ENCODE results near the gene PRKCE. TPM values are rescaled to one million over a fixed set of nuclear protein-coding genes. Genes with fewer than 3 reads are reported as not detected.

PRKCE gene
- total and polyA plus RNA-seq, 2 donors (not counting 1 experiment from before 2014, with no cell fraction given): 23.6 to 271 TPM

- no peak overlapping the region for H3K27ac ChIP-seq (ENCODE audit: low read length in 2 of 2)
- ATAC-seq (ENCODE audit: low read depth) (no peak), DNase-seq (no peak)
- Mint-ChIP-seq H3K4me1 (peaks cover 9% of the 10 kb centered on the region), H3K27ac (no peak overlapping the region), H3K27me3 (peaks cover 39% of the 10 kb centered on the region), H3K9me3 (ENCODE audit: insufficient read depth) (no peaks in the 10 kb centered on the region), H3K4me3 (no peak overlapping the region)
- peaks cover 11 to 13% of the 10 kb centered on the region in 2 donors for H3K4me1 ChIP-seq (ENCODE audit: control insufficient read depth in 2 of 2, insufficient read depth in 2 of 2, low read length in 2 of 2)
- peaks cover 0 to 3% (median 0%) of the 10 kb centered on the region in 3 donors for H3K9me3 ChIP-seq (ENCODE audit: control extremely low read depth in 1 of 3, control insufficient read depth in 2 of 3, insufficient read depth in 1 of 3, low read length in 2 of 3)
- no peak for TF ChIP-seq EZH2 (IDR thresholded peaks at IDR 0.05; ENCODE audit: borderline replicate concordance, insufficient read depth, low read depth, low read length, poor library complexity, severe bottlenecking)
- TF ChIP-seq CTCF (IDR thresholded peaks at IDR 0.05): no peak
- intact Hi-C loops (cut with micrococcal nuclease): no loop called here
- peaks cover 6% of the 10 kb centered on the region for H3K79me2 ChIP-seq (ENCODE audit: control insufficient read depth, insufficient read depth, low read length)
- no peak overlapping the region for H2AFZ ChIP-seq (ENCODE audit: insufficient read depth, low read depth, low read length, poor library complexity, severe bottlenecking)
- no peak overlapping the region for H3K9ac ChIP-seq (ENCODE audit: low read length)
- no peak overlapping the region for H3K4me3 ChIP-seq (ENCODE audit: control extremely low read depth in 1 of 5, extremely low read depth in 1 of 5, insufficient read depth in 1 of 5, low read depth in 2 of 5, low read length in 4 of 5)
- H3K27me3 ChIP-seq (replicated peaks in 1 of 4; ENCODE audit: control extremely low read depth in 1 of 4, control insufficient read depth in 3 of 4, insufficient read depth in 4 of 4, low read length in 3 of 4): peaks cover 0 to 24% (median 9%) of the 10 kb centered on the region in 4 experiments
- no peak overlapping the region for H3K4me2 ChIP-seq (replicated peaks; ENCODE audit: low read depth, low read length, poor library complexity, severe bottlenecking)
- POLR2A ChIA-PET: interaction anchor here (0.5 kb wide), 1 partner anchor 73 kb away, joined by 3 read pairs; no protein-coding TSS in a partner anchor
- no peaks in the 10 kb centered on the region for H4K20me1 ChIP-seq (ENCODE audit: control insufficient read depth, insufficient read depth, low read length, poor library complexity, severe bottlenecking)
- CTCF ChIA-PET: interaction anchor here (1.6 to 2.8 kb wide), 2 partner anchors 139 to 156 kb away, joined by 3 to 50 read pairs; no protein-coding TSS in a partner anchor
- WGBS (ENCODE audit: insufficient coverage): 79% methylated on average over 2 of the region's 2 CpGs
- H3K36me3 ChIP-seq (replicated peaks in 1 of 2; ENCODE audit: control extremely low read depth in 1 of 2, control insufficient read depth in 1 of 2, extremely low read depth in 1 of 2, insufficient read depth in 2 of 2, low read length in 1 of 2): no peaks in the 10 kb centered on the region
Measured at GRCh38 chr2:45640576-45640975, 10.9 kb upstream of the PRKCE start.

GRCh38 chr2:45643095-45643494 is 8.4 kb upstream of the PRKCE start:
- 38% methylated on average over 11 of the region's 11 CpGs for WGBS (ENCODE audit: insufficient coverage)
- H3K4me2 ChIP-seq (replicated peaks; ENCODE audit: low read depth, low read length, poor library complexity, severe bottlenecking): peak overlapping the region; percentile 86
- no peak for DNase-seq
- intact Hi-C loops (cut with micrococcal nuclease): loop anchor here (1.0 to 2.0 kb wide), 3 partner anchors 135 to 420 kb away; no protein-coding TSS in a partner anchor
- no peak for TF ChIP-seq EZH2 (IDR thresholded peaks at IDR 0.05; ENCODE audit: borderline replicate concordance, insufficient read depth, low read depth, low read length, poor library complexity, severe bottlenecking)
- TF ChIP-seq CTCF (IDR thresholded peaks at IDR 0.05): no peak
- Mint-ChIP-seq H3K4me1 (peaks cover 17% of the 10 kb centered on the region), H3K27ac (no peak overlapping the region), H3K9me3 (ENCODE audit: insufficient read depth) (no peaks in the 10 kb centered on the region), H3K27me3 (peaks cover 34% of the 10 kb centered on the region), H3K4me3 (peak overlapping the region; percentile 83)
- H3K36me3 ChIP-seq (replicated peaks in 1 of 2; ENCODE audit: control extremely low read depth in 1 of 2, control insufficient read depth in 1 of 2, extremely low read depth in 1 of 2, insufficient read depth in 2 of 2, low read length in 1 of 2): no peaks in the 10 kb centered on the region
- H3K27me3 ChIP-seq (replicated peaks in 1 of 4; ENCODE audit: control extremely low read depth in 1 of 4, control insufficient read depth in 3 of 4, insufficient read depth in 4 of 4, low read length in 3 of 4): peaks cover 0 to 17% (median 7%) of the 10 kb centered on the region in 4 experiments
- H3K27ac ChIP-seq (ENCODE audit: low read length in 2 of 2): peak overlapping the region in 1 of 2 donors; percentile 54
- POLR2A ChIA-PET: interaction anchor here (0.5 to 1.6 kb wide), 2 partner anchors 36 to 136 kb away, joined by 5 to 7 read pairs; no protein-coding TSS in a partner anchor
- no peaks in the 10 kb centered on the region for H4K20me1 ChIP-seq (ENCODE audit: control insufficient read depth, insufficient read depth, low read length, poor library complexity, severe bottlenecking)
- H3K79me2 ChIP-seq (ENCODE audit: control insufficient read depth, insufficient read depth, low read length): peaks cover 6% of the 10 kb centered on the region
- peak overlapping the region in 4 of 5 experiments; percentile 35 to 54 (median 51) for H3K4me3 ChIP-seq (ENCODE audit: control extremely low read depth in 1 of 5, extremely low read depth in 1 of 5, insufficient read depth in 1 of 5, low read depth in 2 of 5, low read length in 4 of 5)
- H3K4me1 ChIP-seq (ENCODE audit: control insufficient read depth in 2 of 2, insufficient read depth in 2 of 2, low read length in 2 of 2): peaks cover 11 to 13% of the 10 kb centered on the region in 2 donors
- no peak for ATAC-seq (ENCODE audit: low read depth)
- peak overlapping the region; percentile 77 for H2AFZ ChIP-seq (ENCODE audit: insufficient read depth, low read depth, low read length, poor library complexity, severe bottlenecking)
- H3K9me3 ChIP-seq (ENCODE audit: control extremely low read depth in 1 of 3, control insufficient read depth in 2 of 3, insufficient read depth in 1 of 3, low read length in 2 of 3): peaks cover 0 to 3% (median 0%) of the 10 kb centered on the region in 3 donors
- CTCF ChIA-PET: interaction anchor here (0.7 to 2.8 kb wide), 19 partner anchors 9 to 815 kb away, joined by 3 to 50 read pairs (median 4); partner anchors contain the start of gene SRBD1
- H3K9ac ChIP-seq (ENCODE audit: low read length): peak overlapping the region; percentile 69
